Ishikawa (cell line): Measurements from ENCODE around the gene ARPC2.
A peak's percentile ranks its signal among the peaks of the same experiment; 100 is the strongest.

ENCODE experiments used
- CEBPB ChIP-seq: IDR thresholded peaks from 2 replicates; pipeline ENCODE4 v1.6.1; 2012
- CREB1 ChIP-seq: IDR thresholded peaks from 2 replicates; pipeline ENCODE4 v1.6.1; 2012; ENCODE audit warnings: low read depth
- EGR1 ChIP-seq: IDR thresholded peaks from 2 replicates; pipeline ENCODE4 v1.6.1; 2012
- EP300 ChIP-seq: IDR thresholded peaks from 2 replicates; pipeline ENCODE4 v1.6.1; 2012; ENCODE audit warnings: borderline replicate concordance
- FOXM1 ChIP-seq: IDR thresholded peaks from 2 replicates; pipeline ENCODE4 v1.6.1; 2012; ENCODE audit warnings: low read depth, borderline replicate concordance
- NFIC ChIP-seq: IDR thresholded peaks from 2 replicates; pipeline ENCODE4 v1.6.1; 2012
- RAD21 ChIP-seq: IDR thresholded peaks from 2 replicates; pipeline ENCODE4 v1.6.1; 2012; ENCODE audit warnings: low read depth
- TAF1 ChIP-seq: IDR thresholded peaks from 2 replicates; pipeline ENCODE4 v1.6.1; 2012; ENCODE audit warnings: low read depth, mild to moderate bottlenecking
- TCF12 ChIP-seq: IDR thresholded peaks from 2 replicates; pipeline ENCODE4 v1.6.1; 2012; ENCODE audit warnings: low read depth
- TEAD4 ChIP-seq: IDR thresholded peaks from 2 replicates; pipeline ENCODE4 v1.6.1; 2012
- YY1 ChIP-seq: IDR thresholded peaks from 2 replicates; pipeline ENCODE4 v1.6.1; 2012; ENCODE audit warnings: low read depth
- ZBTB7A ChIP-seq: IDR thresholded peaks from 2 replicates; pipeline ENCODE4 v1.6.1; 2012; ENCODE audit warnings: low read depth
- TF ChIP-seq, protein P1 (sequence below): IDR thresholded peaks from 2 replicates; pipeline ENCODE4 v1.6.1; 2012
- TF ChIP-seq, protein P2 (sequence below): IDR thresholded peaks from 2 replicates; pipeline ENCODE4 v1.6.1; 2012; ENCODE audit warnings: low read depth, mild to moderate bottlenecking
- TF ChIP-seq, protein P3 (sequence below): IDR thresholded peaks from 2 replicates; pipeline ENCODE4 v1.6.1; 2012

The ARPC2 gene

DNA sequence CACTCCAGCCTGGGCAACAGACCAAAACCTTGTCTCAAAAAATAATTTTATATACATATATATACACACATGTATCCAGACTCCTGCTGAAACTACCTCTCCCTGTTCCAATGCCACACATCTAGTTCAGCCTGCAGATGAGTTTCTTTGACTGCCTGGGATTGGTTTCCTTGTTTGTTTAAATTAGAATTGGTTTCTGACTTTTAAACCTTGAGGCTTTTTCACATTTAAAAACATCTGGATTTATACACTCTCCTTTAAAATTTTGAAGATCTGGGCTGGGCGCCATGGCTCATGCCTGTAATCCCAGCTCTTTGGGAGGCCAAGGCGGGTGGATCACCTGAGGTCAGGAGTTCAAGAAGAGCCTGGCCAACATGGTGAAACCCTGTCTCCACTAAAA is 28.5 kb upstream of the ARPC2 start:
- TF ChIP-seq, protein P1, sequence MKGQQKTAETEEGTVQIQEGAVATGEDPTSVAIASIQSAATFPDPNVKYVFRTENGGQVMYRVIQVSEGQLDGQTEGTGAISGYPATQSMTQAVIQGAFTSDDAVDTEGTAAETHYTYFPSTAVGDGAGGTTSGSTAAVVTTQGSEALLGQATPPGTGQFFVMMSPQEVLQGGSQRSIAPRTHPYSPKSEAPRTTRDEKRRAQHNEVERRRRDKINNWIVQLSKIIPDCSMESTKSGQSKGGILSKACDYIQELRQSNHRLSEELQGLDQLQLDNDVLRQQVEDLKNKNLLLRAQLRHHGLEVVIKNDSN, result no peak
- TF ChIP-seq CREB1 (no peak), NFIC (no peak), TEAD4 (no peak), FOXM1 (no peak), EGR1 (no peak), CEBPB (no peak), EP300 (no peak)
- TF ChIP-seq, protein P2, sequence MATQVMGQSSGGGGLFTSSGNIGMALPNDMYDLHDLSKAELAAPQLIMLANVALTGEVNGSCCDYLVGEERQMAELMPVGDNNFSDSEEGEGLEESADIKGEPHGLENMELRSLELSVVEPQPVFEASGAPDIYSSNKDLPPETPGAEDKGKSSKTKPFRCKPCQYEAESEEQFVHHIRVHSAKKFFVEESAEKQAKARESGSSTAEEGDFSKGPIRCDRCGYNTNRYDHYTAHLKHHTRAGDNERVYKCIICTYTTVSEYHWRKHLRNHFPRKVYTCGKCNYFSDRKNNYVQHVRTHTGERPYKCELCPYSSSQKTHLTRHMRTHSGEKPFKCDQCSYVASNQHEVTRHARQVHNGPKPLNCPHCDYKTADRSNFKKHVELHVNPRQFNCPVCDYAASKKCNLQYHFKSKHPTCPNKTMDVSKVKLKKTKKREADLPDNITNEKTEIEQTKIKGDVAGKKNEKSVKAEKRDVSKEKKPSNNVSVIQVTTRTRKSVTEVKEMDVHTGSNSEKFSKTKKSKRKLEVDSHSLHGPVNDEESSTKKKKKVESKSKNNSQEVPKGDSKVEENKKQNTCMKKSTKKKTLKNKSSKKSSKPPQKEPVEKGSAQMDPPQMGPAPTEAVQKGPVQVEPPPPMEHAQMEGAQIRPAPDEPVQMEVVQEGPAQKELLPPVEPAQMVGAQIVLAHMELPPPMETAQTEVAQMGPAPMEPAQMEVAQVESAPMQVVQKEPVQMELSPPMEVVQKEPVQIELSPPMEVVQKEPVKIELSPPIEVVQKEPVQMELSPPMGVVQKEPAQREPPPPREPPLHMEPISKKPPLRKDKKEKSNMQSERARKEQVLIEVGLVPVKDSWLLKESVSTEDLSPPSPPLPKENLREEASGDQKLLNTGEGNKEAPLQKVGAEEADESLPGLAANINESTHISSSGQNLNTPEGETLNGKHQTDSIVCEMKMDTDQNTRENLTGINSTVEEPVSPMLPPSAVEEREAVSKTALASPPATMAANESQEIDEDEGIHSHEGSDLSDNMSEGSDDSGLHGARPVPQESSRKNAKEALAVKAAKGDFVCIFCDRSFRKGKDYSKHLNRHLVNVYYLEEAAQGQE, result no peak
- TF ChIP-seq, protein P3, sequence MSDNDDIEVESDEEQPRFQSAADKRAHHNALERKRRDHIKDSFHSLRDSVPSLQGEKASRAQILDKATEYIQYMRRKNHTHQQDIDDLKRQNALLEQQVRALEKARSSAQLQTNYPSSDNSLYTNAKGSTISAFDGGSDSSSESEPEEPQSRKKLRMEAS, result no peak

DNA sequence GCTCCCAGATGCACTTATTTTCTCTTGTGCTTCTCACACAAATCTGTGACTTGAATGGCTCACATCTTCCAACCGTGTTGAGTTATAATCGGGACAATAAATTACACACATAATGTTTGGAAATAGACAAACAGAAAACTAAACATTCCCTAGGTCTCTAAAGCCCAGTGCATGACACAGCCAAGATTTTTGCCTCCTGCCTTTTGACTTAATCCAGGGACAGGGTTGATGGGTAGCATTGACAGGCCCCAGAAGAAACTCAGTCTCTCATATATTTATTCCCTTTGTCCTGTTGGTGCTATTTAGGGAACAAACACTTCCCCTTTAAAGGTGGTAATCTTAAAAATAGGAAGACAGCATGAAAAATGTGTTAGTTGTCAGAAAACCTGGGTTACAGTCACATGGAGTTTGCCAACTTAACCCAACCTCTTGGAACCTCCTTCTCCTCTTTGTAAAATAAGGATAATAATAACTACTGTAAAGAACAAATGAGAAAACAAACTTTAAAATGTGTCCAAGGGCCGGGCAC is 24.0 kb upstream of the ARPC2 start:
- TF ChIP-seq YY1 (no peak), RAD21 (no peak), CEBPB (no peak), TCF12 (no peak), NFIC (no peak), EGR1 (no peak), CREB1 (no peak), FOXM1 (no peak), ZBTB7A (no peak), TEAD4 (no peak), TAF1 (no peak), EP300 (no peak)
- TF ChIP-seq, protein P2, result no peak
- TF ChIP-seq, protein P3, result no peak
- TF ChIP-seq, protein P1, result no peak

DNA sequence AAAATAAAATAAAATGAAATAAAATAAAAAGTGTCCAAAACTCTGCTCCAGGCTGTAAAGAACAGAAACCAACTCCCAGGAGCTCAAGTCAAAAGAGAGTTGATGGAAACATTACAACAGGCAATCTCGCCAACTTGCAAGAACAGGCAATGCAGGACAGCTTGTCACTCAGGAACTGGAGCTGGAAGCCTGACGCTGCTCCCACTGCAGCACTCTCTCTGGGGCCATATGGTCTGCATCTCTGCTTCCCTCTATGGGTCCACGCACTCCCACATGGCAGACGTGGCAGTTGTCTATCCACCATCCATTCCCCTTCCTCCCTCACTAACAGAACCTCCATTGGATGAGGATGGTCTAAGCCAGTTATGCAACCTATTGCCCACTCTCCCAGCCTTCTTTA is 23.3 kb upstream of the ARPC2 start:
- TF ChIP-seq YY1 (no peak), ZBTB7A (no peak), EP300 (no peak), NFIC (no peak), CEBPB (no peak), TAF1 (no peak), RAD21 (no peak), EGR1 (no peak), TEAD4 (no peak), FOXM1 (no peak), CREB1 (no peak), TCF12 (no peak)
- TF ChIP-seq, protein P2, result no peak
- TF ChIP-seq, protein P1, result no peak
- TF ChIP-seq, protein P3, result no peak

DNA sequence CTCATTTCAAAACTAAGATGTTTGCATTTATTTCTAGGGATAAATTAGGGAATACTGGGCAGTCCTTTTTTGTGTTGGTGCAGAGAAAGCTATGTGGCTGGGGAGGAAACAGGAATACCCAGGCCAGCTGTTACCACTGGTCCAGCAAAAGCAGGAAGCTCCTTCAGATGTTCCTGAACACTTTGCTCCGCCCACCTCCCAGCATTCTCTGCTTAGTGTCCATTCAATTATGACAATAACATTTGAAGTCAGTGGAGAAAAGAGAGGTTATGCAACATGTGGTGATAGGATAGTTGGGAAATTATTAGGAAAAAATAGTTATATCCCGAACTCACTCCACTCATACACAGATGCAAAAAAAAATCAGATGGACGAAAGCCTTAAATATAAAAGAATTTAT is 22.1 kb upstream of the ARPC2 start:
- no peak for TF ChIP-seq RAD21
- TF ChIP-seq CEBPB, result 0 out of 2 replicates have a peak, but pooled peaks have one; percentile 16
